Natural killer cell (primary cell): ENCODE results near the gene SEZ6L. TPM values are rescaled to one million over a fixed set of nuclear protein-coding genes. Genes with fewer than 3 reads are reported as not detected.

ENCODE experiments used
- ATAC-seq, 3 donors: fragments of 150-1000 bp in 2 of 3; fragments of 200-7000 bp in 1 of 3; cut with Tn5 transposase; 1 replicate in 1 of 3; 2 replicates in 2 of 3; pipeline ENCODE4 v1.10.0; 2021; ENCODE audit warnings: mild to moderate bottlenecking in 2 of 3, moderate library complexity in 2 of 3
- DNase-seq, 2 donors: peaks; one replicate each; pipeline versions ENCODE4 v3.0.0 to v3.0.0-alpha.2; 2013 to 2021; ENCODE audit warnings: mixed read lengths in 1 of 2
- H3K27ac ChIP-seq: one replicate; pipeline ENCODE4 v1.5.1; 2013; ENCODE audit warnings: mild to moderate bottlenecking, low read length
- H3K27me3 ChIP-seq: one replicate; pipeline ENCODE4 v1.6.1; 2013; ENCODE audit warnings: low read length; ENCODE audit not compliant: control insufficient read depth, insufficient read depth
- H3K36me3 ChIP-seq: one replicate; pipeline ENCODE4 v1.6.1; 2013; ENCODE audit warnings: low read length; ENCODE audit not compliant: control insufficient read depth, insufficient read depth
- H3K4me1 ChIP-seq: one replicate; pipeline ENCODE4 v1.6.1; 2013; ENCODE audit warnings: low read length; ENCODE audit not compliant: control insufficient read depth, insufficient read depth
- H3K4me3 ChIP-seq: one replicate; pipeline ENCODE4 v1.5.1; 2013; ENCODE audit warnings: low read length
- H3K9me3 ChIP-seq: one replicate; pipeline ENCODE4 v1.6.1; 2013; ENCODE audit warnings: low read length; ENCODE audit not compliant: control insufficient read depth, insufficient read depth
- H3K27ac Mint-ChIP-seq, 2 donors: one replicate each; pipeline ENCODE4 v1.8.0; 2022; ENCODE audit warnings: mild to moderate bottlenecking in 2 of 2, mixed read lengths in 2 of 2, moderate library complexity in 1 of 2
- H3K27me3 Mint-ChIP-seq, 2 donors: one replicate each; pipeline ENCODE4 v1.8.0; 2022; ENCODE audit warnings: low read depth in 2 of 2, mixed read lengths in 2 of 2
- H3K36me3 Mint-ChIP-seq: one replicate; pipeline ENCODE4 v1.8.0; 2022; ENCODE audit warnings: mixed read lengths
- H3K4me1 Mint-ChIP-seq, 2 donors: one replicate each; pipeline ENCODE4 v1.8.0; 2022; ENCODE audit warnings: mixed read lengths in 2 of 2
- H3K4me3 Mint-ChIP-seq: one replicate; pipeline ENCODE4 v1.8.0; 2022; ENCODE audit warnings: mild to moderate bottlenecking, moderate library complexity, mixed read lengths
- H3K9me3 Mint-ChIP-seq, 2 donors: one replicate each; pipeline ENCODE4 v1.8.0; 2022; ENCODE audit warnings: mixed read lengths in 2 of 2
- WGBS: methylation state at CpG from one replicate; pipeline ENCODE4 v1.1.7; 2013; ENCODE audit warnings: missing lambda C conversion rate; ENCODE audit not compliant: insufficient coverage; 5-methylcytosine and 5-hydroxymethylcytosine counted together
- intact Hi-C: fragments of 100-400 bp; cut with micrococcal nuclease; formaldehyde crosslinking; loops from one replicate; pipeline ENCODE4 v1.14.2; 2022
- total RNA-seq, 4 donors: library from RNA; stranded (reverse); fragments of 120-200 nt in 1 of 4; gene quantifications; one replicate each; pipeline versions ENCODE4 v1.2.3 to v1.2.4, GENCODE V29; 2013 to 2022
- TF ChIP-seq, protein P1 (sequence below): fragments of 200-600 bp; IDR thresholded peaks from one replicate; pipeline ENCODE4 v1.8.0; 2022; ENCODE audit warnings: antibody characterized with exemption

SEZ6L gene
- total RNA-seq, 3 donors from 2014 or later (not counting 1 experiment from before 2014, with no cell fraction given) = 0.11 to 1.1 (median 0.60) TPM

GRCh38 chr22:26414347-26414746 lies 245.1 kb downstream of the SEZ6L start:
- DNase-seq = no peak
- H3K27ac ChIP-seq = no peak overlapping the region
- Mint-ChIP-seq H3K4me3 (no peak overlapping the region), H3K27me3 (peaks cover 19 to 35% of the 10 kb centered on the region in 2 donors), H3K9me3 (no peaks in the 10 kb centered on the region), H3K36me3 (no peaks in the 10 kb centered on the region), H3K27ac (no peak overlapping the region), H3K4me1 (no peaks in the 10 kb centered on the region)
- no peak for ATAC-seq
- H3K9me3 ChIP-seq = no peaks in the 10 kb centered on the region
- intact Hi-C loops = no loop called here
- peaks cover 2% of the 10 kb centered on the region for H3K27me3 ChIP-seq
- no peaks in the 10 kb centered on the region for H3K4me1 ChIP-seq
- TF ChIP-seq, protein P1, sequence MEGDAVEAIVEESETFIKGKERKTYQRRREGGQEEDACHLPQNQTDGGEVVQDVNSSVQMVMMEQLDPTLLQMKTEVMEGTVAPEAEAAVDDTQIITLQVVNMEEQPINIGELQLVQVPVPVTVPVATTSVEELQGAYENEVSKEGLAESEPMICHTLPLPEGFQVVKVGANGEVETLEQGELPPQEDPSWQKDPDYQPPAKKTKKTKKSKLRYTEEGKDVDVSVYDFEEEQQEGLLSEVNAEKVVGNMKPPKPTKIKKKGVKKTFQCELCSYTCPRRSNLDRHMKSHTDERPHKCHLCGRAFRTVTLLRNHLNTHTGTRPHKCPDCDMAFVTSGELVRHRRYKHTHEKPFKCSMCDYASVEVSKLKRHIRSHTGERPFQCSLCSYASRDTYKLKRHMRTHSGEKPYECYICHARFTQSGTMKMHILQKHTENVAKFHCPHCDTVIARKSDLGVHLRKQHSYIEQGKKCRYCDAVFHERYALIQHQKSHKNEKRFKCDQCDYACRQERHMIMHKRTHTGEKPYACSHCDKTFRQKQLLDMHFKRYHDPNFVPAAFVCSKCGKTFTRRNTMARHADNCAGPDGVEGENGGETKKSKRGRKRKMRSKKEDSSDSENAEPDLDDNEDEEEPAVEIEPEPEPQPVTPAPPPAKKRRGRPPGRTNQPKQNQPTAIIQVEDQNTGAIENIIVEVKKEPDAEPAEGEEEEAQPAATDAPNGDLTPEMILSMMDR = no peak
- no peaks in the 10 kb centered on the region for H3K36me3 ChIP-seq
- H3K4me3 ChIP-seq = no peak overlapping the region
- 88% methylated on average over 4 of the region's 4 CpGs for WGBS

DNA sequence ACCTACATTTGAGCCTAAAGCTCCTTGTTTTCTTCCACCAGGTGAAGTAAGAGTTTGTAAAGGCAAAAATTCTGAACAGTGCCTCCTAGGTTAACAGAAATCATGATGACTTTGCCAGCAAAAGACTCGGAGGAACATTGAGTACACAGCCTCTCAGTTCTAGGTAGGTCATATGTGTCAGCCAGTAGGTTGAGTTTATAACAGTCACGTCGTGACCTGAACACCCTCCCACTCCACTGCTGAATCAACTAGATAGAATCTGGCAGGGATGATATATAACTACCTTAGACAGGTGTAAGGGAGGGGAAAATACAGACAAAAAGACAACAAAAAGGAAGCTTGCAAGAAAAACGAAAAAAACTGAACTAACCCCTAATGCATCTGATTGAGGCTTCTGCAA lies 247.0 kb downstream of the SEZ6L start:
- no peak overlapping the region for H3K4me3 ChIP-seq
- intact Hi-C loops = no loop called here
- no peak for ATAC-seq
- Mint-ChIP-seq H3K9me3 (no peaks in the 10 kb centered on the region), H3K27ac (no peak overlapping the region), H3K4me1 (no peaks in the 10 kb centered on the region), H3K27me3 (peaks cover 12 to 27% of the 10 kb centered on the region in 2 donors), H3K4me3 (no peak overlapping the region), H3K36me3 (no peaks in the 10 kb centered on the region)
- TF ChIP-seq, protein P1 = no peak
- no peaks in the 10 kb centered on the region for H3K27me3 ChIP-seq
- no peak for DNase-seq
- WGBS = 88% methylated on average over 3 of the region's 4 CpGs
- no peaks in the 10 kb centered on the region for H3K9me3 ChIP-seq
- no peaks in the 10 kb centered on the region for H3K36me3 ChIP-seq
- H3K27ac ChIP-seq = no peak overlapping the region
- H3K4me1 ChIP-seq = no peaks in the 10 kb centered on the region

DNA sequence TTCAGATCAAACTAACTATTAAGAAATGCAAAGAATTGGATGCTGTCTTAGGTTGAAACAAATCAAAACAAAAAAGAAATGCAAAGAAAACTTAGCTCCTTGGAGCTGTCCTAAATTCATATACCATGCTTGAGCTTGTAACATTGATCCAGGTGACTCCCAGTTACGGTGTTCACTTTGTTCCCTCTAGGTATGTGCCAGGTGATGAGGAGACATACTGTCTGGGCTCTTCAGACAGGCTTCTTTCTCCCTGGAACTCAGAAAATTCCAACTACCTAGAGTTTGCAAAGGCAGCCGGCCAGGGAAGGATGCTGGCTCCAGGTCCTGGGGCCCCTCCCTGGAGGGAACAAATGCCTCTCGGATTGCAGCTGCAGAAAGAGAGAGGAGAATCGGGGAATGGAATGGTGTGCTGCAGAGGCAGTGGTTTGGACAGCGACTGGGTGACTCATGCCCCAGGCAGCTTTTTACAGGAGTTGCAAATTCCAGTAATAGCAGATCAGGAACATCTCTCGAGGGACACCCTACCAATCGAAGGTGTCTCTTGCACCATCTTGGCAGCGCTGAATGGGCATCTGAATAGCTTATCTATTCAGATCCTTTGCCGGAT lies 247.5 kb downstream of the SEZ6L start:
- no peak overlapping the region for H3K4me3 ChIP-seq
- H3K9me3 ChIP-seq = no peaks in the 10 kb centered on the region
- intact Hi-C loops = no loop called here
- H3K27me3 Mint-ChIP-seq = peaks cover 12 to 29% of the 10 kb centered on the region in 2 donors
- H3K36me3 ChIP-seq = no peaks in the 10 kb centered on the region
- 87% methylated on average over 9 of the region's 9 CpGs for WGBS
- H3K9me3 Mint-ChIP-seq = no peaks in the 10 kb centered on the region
- H3K27me3 ChIP-seq = no peaks in the 10 kb centered on the region
- no peak overlapping the region for H3K27ac Mint-ChIP-seq
- ATAC-seq (no peak), DNase-seq (no peak)
- H3K4me1 ChIP-seq = no peaks in the 10 kb centered on the region
- no peaks in the 10 kb centered on the region for H3K36me3 Mint-ChIP-seq
- no peak overlapping the region for H3K4me3 Mint-ChIP-seq
- TF ChIP-seq, protein P1 = no peak
- H3K27ac ChIP-seq = no peak overlapping the region
- no peaks in the 10 kb centered on the region for H3K4me1 Mint-ChIP-seq

DNA sequence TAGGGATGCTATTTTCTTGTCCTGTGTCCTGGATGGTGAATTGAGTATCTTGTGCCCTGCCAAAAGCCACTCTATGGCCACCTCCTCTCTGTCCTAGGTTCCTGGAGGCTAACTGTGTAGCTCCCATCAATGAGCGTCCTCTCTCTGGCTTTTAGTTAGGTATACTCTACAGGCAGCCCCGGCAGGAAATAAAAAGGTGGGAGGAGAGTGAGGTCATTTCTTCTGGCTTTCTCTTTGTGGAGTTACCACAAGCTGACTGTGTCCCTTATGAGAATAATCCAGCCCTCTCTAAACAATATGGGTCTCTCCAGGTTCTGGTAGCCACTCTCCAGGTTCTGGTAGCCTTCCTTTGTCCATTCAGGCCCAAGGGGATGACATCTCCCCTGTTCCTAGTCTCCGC lies 248.1 kb downstream of the SEZ6L start:
- H3K4me1 ChIP-seq = no peaks in the 10 kb centered on the region
- H3K27ac ChIP-seq = no peak overlapping the region
- Mint-ChIP-seq H3K36me3 (peaks cover under 1% of the 10 kb centered on the region), H3K4me1 (no peaks in the 10 kb centered on the region), H3K27ac (no peak overlapping the region), H3K4me3 (no peak overlapping the region), H3K9me3 (no peaks in the 10 kb centered on the region), H3K27me3 (peaks cover 15 to 33% of the 10 kb centered on the region in 2 donors)
- DNase-seq (no peak), ATAC-seq (no peak)
- H3K9me3 ChIP-seq = no peaks in the 10 kb centered on the region
- no peaks in the 10 kb centered on the region for H3K27me3 ChIP-seq
- TF ChIP-seq, protein P1 = no peak
- H3K4me3 ChIP-seq = no peak overlapping the region
- no peaks in the 10 kb centered on the region for H3K36me3 ChIP-seq
- WGBS = 100% methylated on average over 2 of the region's 3 CpGs
- intact Hi-C loops = no loop called here
